ENCODE data around the gene NNT. TPM values are rescaled to one million over a fixed set of nuclear protein-coding genes. Genes with fewer than 3 reads are reported as not detected.
"Not testable (repeated sequence)": the region's sequence is repeated elsewhere in the genome, so short reads cannot be mapped to it uniquely, and the experiment has no call there.

NNT gene
- total and polyA plus RNA-seq, 2 of the 13 experiments (the other 11 are each of a cell fraction or from before 2014, with no cell fraction given), result 21.1 to 58.0 TPM

DNA sequence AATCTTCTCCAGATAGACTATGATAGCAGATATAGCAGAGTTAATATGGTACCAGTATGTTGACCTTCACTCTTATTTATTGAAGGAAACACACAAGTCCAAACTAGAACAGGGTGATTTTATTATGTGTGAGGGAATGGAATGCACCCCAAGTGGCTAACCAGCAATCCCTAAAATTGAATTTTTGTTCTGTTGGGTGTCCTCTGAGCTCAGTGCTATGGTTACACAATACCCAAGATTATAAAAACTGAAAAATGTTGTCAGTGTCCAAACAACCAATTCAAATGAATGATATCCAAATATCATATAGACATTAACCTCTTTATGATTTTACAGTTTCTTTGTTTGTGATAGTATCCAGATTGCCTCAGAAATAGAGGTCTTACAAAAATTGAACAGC lies 60.9 kb downstream of the NNT start (continued):
- TF ChIP-seq ZNF607 (CRISPR knock-in tag; IDR thresholded peaks at IDR 0.05; ENCODE audit: borderline replicate concordance) (no peak), ZNF335 (CRISPR knock-in tag; IDR thresholded peaks at IDR 0.05) (no peak), SCMH1 (CRISPR knock-in tag; IDR thresholded peaks at IDR 0.05; ENCODE audit: borderline replicate concordance) (no peak)

DNA sequence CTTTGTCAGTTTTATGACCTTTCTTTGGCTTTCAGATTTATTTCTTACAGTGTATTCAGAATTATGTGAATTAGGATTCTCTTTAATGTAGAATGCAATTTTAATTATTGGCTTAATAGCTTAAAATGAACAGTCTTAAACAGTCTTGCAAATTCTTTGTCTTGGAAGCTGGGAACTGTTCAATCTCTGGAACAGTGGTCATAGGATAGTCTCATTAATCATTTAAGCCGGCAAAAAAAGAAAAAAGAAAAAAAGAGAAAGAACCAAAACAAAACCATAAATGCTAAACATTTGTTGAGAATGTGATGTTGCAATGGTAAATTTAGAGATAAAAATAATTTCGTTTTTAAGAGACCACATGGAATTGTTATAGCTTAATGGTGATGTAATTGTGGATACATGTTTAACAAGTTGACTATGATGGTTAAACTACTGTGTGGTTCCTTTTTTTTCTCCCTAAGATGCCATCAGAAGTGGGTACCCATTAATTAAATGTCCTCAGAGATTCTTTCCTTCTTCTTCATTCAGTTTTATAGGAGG lies 61.6 kb downstream of the NNT start:
- ChIA-PET CTCF (ENCODE audit: low intra/inter-chr PET ratio, low total read pairs) (no interaction called here), POLR2A (no interaction called here)
- TF ChIP-seq TAF1 (CRISPR knock-in tag; IDR thresholded peaks at IDR 0.05) (no peak), ZNF607 (CRISPR knock-in tag; IDR thresholded peaks at IDR 0.05; ENCODE audit: borderline replicate concordance) (no peak), RNF2 (conservative IDR thresholded peaks at IDR 0.05; ENCODE audit: low read depth) (no peak), ZNF10 (CRISPR knock-in tag; IDR thresholded peaks at IDR 0.05; ENCODE audit: borderline replicate concordance, low read depth) (no peak), ZNF264 (CRISPR knock-in tag; IDR thresholded peaks at IDR 0.05) (no peak), TARDBP (CRISPR knock-in tag; IDR thresholded peaks at IDR 0.05) (no peak), ZBTB38 (CRISPR knock-in tag; IDR thresholded peaks at IDR 0.05) (no peak), ZNF749 (CRISPR knock-in tag; IDR thresholded peaks at IDR 0.05; ENCODE audit: borderline replicate concordance) (no peak)
- TF ChIP-seq, protein P1, sequence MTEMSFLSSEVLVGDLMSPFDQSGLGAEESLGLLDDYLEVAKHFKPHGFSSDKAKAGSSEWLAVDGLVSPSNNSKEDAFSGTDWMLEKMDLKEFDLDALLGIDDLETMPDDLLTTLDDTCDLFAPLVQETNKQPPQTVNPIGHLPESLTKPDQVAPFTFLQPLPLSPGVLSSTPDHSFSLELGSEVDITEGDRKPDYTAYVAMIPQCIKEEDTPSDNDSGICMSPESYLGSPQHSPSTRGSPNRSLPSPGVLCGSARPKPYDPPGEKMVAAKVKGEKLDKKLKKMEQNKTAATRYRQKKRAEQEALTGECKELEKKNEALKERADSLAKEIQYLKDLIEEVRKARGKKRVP (CRISPR knock-in tag; IDR thresholded peaks at IDR 0.05), result no peak
- no peaks in the 10 kb centered on the region for H3K9me3 ChIP-seq (ENCODE audit: low read length)
- no peaks in the 10 kb centered on the region for H3K36me3 ChIP-seq (replicated peaks in 1 of 2; ENCODE audit: control insufficient read depth in 1 of 2, insufficient read depth in 2 of 2, low read length in 2 of 2)
- no peaks in the 10 kb centered on the region for H3K4me1 ChIP-seq (ENCODE audit: insufficient read depth, low read length)
- no peak overlapping the region for H3K4me3 ChIP-seq (replicated peaks in 1 of 3; ENCODE audit: insufficient read depth in 1 of 3, low read depth in 2 of 3, low read length in 3 of 3)
- no peaks in the 10 kb centered on the region for H3K79me2 ChIP-seq (ENCODE audit: insufficient read depth, low read length)
- DNase-seq (ENCODE audit: low spot score) (no peak), ATAC-seq (no peak), FAIRE-seq (no peak)
- H3K27me3 ChIP-seq (ENCODE audit: control insufficient read depth in 1 of 2, insufficient read depth in 2 of 2, low read length in 2 of 2), result no peaks in the 10 kb centered on the region
- 84% methylated on average over 2 of the region's 2 CpGs for WGBS (ENCODE audit: low lambda C conversion rate)
- intact Hi-C loops (cut with micrococcal nuclease; ENCODE audit: unreplicated experiment), result no loop called here
- H2AFZ ChIP-seq (ENCODE audit: low read length), result no peak overlapping the region
- H3K9ac ChIP-seq (ENCODE audit: insufficient read depth, low read depth, low read length), result no peak overlapping the region
- H4K20me1 ChIP-seq (ENCODE audit: insufficient read depth, low read length), result no peaks in the 10 kb centered on the region
- no peak overlapping the region for H3K4me2 ChIP-seq (ENCODE audit: low read depth, low read length)
- H3K27ac ChIP-seq (ENCODE audit: extremely low read length, insufficient read depth, low read length), result no peak overlapping the region
- no TSS peak for BruUV-seq (replicated peaks)
- in situ Hi-C loops (cut with HindIII; ENCODE audit: extremely low pct_ligation_motif_present, low pct_unique_long_range_greater_than_20kb), result no loop called here

DNA sequence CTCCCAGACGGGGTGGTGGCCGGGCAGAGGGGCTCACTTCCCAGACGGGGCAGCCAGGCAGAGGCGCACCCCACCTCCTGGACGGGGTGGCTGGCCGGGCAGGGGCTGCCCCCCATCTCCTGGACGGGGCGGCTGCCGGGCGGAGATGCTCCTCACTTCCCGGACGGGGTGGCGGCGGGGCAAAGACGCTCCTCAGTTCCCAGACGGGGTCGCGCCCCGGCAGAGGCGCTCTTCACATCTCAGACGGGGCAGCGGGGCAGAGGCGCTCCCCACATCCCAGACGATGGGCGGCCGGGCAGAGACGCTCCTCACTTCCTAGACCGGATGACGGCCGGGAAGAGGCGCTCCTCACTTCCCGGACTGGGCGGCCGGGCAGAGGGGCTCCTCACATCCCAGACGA lies 62.8 kb downstream of the NNT start:
- H3K9ac ChIP-seq (ENCODE audit: insufficient read depth, low read depth, low read length); H3K4me1 ChIP-seq (ENCODE audit: insufficient read depth, low read length); ATAC-seq; POLR2A ChIA-PET; H3K36me3 ChIP-seq (replicated peaks in 1 of 2; ENCODE audit: control insufficient read depth in 1 of 2, insufficient read depth in 2 of 2, low read length in 2 of 2); H3K9me3 ChIP-seq (ENCODE audit: low read length); H4K20me1 ChIP-seq (ENCODE audit: insufficient read depth, low read length); BruUV-seq (replicated peaks); H2AFZ ChIP-seq (ENCODE audit: low read length); H3K4me3 ChIP-seq (replicated peaks in 1 of 3; ENCODE audit: insufficient read depth in 1 of 3, low read depth in 2 of 3, low read length in 3 of 3); H3K4me2 ChIP-seq (ENCODE audit: low read depth, low read length); in situ Hi-C loops (cut with HindIII; ENCODE audit: extremely low pct_ligation_motif_present, low pct_unique_long_range_greater_than_20kb); intact Hi-C loops (cut with micrococcal nuclease; ENCODE audit: unreplicated experiment); DNase-seq (ENCODE audit: low spot score); CTCF ChIA-PET (ENCODE audit: low intra/inter-chr PET ratio, low total read pairs); H3K27ac ChIP-seq (ENCODE audit: extremely low read length, insufficient read depth, low read length); FAIRE-seq; H3K79me2 ChIP-seq (ENCODE audit: insufficient read depth, low read length); H3K27me3 ChIP-seq (ENCODE audit: control insufficient read depth in 1 of 2, insufficient read depth in 2 of 2, low read length in 2 of 2): not testable (repeated sequence)
- 99% methylated on average over 19 of the region's 35 CpGs for WGBS (ENCODE audit: low lambda C conversion rate)

DNA sequence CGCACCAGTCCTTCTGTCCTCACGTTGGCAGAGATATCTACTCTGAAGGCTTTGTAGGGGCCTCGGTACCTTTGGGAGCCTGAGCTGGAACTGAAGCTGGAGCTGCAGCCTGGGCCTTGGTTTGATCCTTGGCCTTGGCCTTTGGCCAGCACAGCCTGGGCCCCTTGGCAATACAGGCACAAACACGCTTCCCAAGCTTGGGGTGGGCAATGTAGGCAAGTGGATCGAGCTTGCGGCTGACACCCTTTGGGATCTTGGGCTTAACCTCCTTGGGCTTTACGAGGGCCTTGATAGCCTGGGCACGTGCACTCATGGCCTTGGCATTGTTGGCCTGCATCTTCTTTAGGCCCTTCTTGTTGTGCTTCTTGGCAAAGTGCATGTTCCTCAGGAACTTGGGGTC lies 63.7 kb downstream of the NNT start:
- WGBS (ENCODE audit: low lambda C conversion rate), result 100% methylated on average over 1 of the region's 8 CpGs
- intact Hi-C loops (cut with micrococcal nuclease; ENCODE audit: unreplicated experiment), result not testable (repeated sequence)

More for the DNA sequence above, 63.7 kb downstream of the NNT start:
- H2AFZ ChIP-seq (ENCODE audit: low read length); H3K27me3 ChIP-seq (ENCODE audit: control insufficient read depth in 1 of 2, insufficient read depth in 2 of 2, low read length in 2 of 2); H4K20me1 ChIP-seq (ENCODE audit: insufficient read depth, low read length); H3K79me2 ChIP-seq (ENCODE audit: insufficient read depth, low read length); ATAC-seq; H3K4me3 ChIP-seq (replicated peaks in 1 of 3; ENCODE audit: insufficient read depth in 1 of 3, low read depth in 2 of 3, low read length in 3 of 3); H3K4me2 ChIP-seq (ENCODE audit: low read depth, low read length); H3K9me3 ChIP-seq (ENCODE audit: low read length); FAIRE-seq; H3K27ac ChIP-seq (ENCODE audit: extremely low read length, insufficient read depth, low read length); POLR2A ChIA-PET; H3K36me3 ChIP-seq (replicated peaks in 1 of 2; ENCODE audit: control insufficient read depth in 1 of 2, insufficient read depth in 2 of 2, low read length in 2 of 2); H3K9ac ChIP-seq (ENCODE audit: insufficient read depth, low read depth, low read length); CTCF ChIA-PET (ENCODE audit: low intra/inter-chr PET ratio, low total read pairs); in situ Hi-C loops (cut with HindIII; ENCODE audit: extremely low pct_ligation_motif_present, low pct_unique_long_range_greater_than_20kb); DNase-seq (ENCODE audit: low spot score); H3K4me1 ChIP-seq (ENCODE audit: insufficient read depth, low read length); BruUV-seq (replicated peaks): not testable (repeated sequence)

Data from HepG2 (cell line).